Nephron (organoid): ENCODE measurements around the gene ELMOD1.
A peak's percentile ranks its signal among the peaks of the same experiment; 100 is the strongest.

ENCODE experiments used
- H3K27ac Mint-ChIP-seq, 3 experiments: 2 replicates each; pipeline ENCODE4 v1.8.0; 2020; ENCODE audit warnings: mixed read lengths in 3 of 3, mild to moderate bottlenecking in 2 of 3, moderate library complexity in 1 of 3
- H3K27me3 Mint-ChIP-seq: 2 replicates; pipeline ENCODE4 v1.8.0; 2021; ENCODE audit warnings: low read depth, mild to moderate bottlenecking, moderate library complexity, mixed read lengths
- H3K36me3 Mint-ChIP-seq: 2 replicates; pipeline ENCODE4 v1.8.0; 2020; ENCODE audit warnings: low read depth, mixed read lengths
- H3K4me1 Mint-ChIP-seq: 2 replicates; pipeline ENCODE4 v1.8.0; 2020; ENCODE audit warnings: mixed read lengths
- H3K4me3 Mint-ChIP-seq, 3 experiments: 2 replicates each; pipeline ENCODE4 v1.8.0; 2020; ENCODE audit warnings: mild to moderate bottlenecking in 3 of 3, mixed read lengths in 3 of 3, moderate library complexity in 2 of 3
- H3K9me3 Mint-ChIP-seq: 2 replicates; pipeline ENCODE4 v1.8.0; 2020; ENCODE audit warnings: mixed read lengths
- CTCF ChIP-seq, 3 experiments: fragments of 200-600 bp; sonication (generic); IDR thresholded peaks; one replicate each; pipeline ENCODE4 v1.5.0; 2021; ENCODE audit warnings: antibody characterized with exemption in 3 of 3; ENCODE audit not compliant: unreplicated experiment in 3 of 3

The ELMOD1 gene

GRCh38 chr11:107679255-107680024, 88.5 kb downstream of the ELMOD1 start:
- no peak for TF ChIP-seq CTCF (IDR thresholded peaks at IDR 0.05; ENCODE audit: unreplicated experiment in 3 of 3)
- Mint-ChIP-seq H3K36me3 (no peaks in the 10 kb centered on the region), H3K27me3 (peaks cover 13% of the 10 kb centered on the region), H3K4me1 (peaks cover 22% of the 10 kb centered on the region), H3K9me3 (no peaks in the 10 kb centered on the region), H3K27ac (peak overlapping the region in 2 of 3 experiments; percentile 10 to 46), H3K4me3 (no peak overlapping the region)

DNA sequence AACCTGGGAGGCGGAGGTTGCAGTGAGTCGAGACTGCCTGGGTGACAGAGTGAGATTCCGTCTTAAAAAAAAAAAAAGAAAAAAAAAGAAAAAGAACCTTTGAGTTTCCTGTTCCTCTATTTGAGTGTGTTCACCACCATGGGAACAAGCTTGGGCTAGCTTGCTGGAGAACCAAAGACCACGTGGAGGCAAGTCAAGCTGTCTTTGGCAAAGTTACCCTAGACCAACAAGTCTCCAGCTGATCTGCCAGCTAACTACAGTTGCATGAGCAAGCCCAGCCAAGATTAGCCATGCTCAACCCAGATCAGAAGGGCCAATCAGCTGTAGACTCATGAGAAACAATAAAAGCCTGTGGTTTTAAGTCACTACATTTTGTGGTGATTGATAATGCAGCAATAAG, 91.2 kb downstream of the ELMOD1 start:
- Mint-ChIP-seq H3K36me3 (no peaks in the 10 kb centered on the region), H3K4me1 (peaks cover 11% of the 10 kb centered on the region), H3K27me3 (peaks cover 14% of the 10 kb centered on the region), H3K4me3 (no peak overlapping the region), H3K27ac (no peak overlapping the region), H3K9me3 (no peaks in the 10 kb centered on the region)
- TF ChIP-seq CTCF (IDR thresholded peaks at IDR 0.05; ENCODE audit: unreplicated experiment in 3 of 3), result no peak

GRCh38 chr11:107682572-107682971, 91.6 kb downstream of the ELMOD1 start:
- H3K4me3 Mint-ChIP-seq, result no peak overlapping the region
- H3K4me1 Mint-ChIP-seq, result peaks cover 11% of the 10 kb centered on the region
- H3K9me3 Mint-ChIP-seq, result no peaks in the 10 kb centered on the region
- H3K27ac Mint-ChIP-seq, result no peak overlapping the region
- no peak for TF ChIP-seq CTCF (IDR thresholded peaks at IDR 0.05; ENCODE audit: unreplicated experiment in 3 of 3)
- peaks cover 15% of the 10 kb centered on the region for H3K27me3 Mint-ChIP-seq
- H3K36me3 Mint-ChIP-seq, result no peaks in the 10 kb centered on the region

GRCh38 chr11:107683061-107683460, 92.1 kb downstream of the ELMOD1 start:
- Mint-ChIP-seq H3K27me3 (peaks cover 19% of the 10 kb centered on the region), H3K27ac (no peak overlapping the region), H3K4me3 (no peak overlapping the region), H3K9me3 (no peaks in the 10 kb centered on the region), H3K4me1 (peaks cover 8% of the 10 kb centered on the region), H3K36me3 (no peaks in the 10 kb centered on the region)
- no peak for TF ChIP-seq CTCF (IDR thresholded peaks at IDR 0.05; ENCODE audit: unreplicated experiment in 3 of 3)

DNA sequence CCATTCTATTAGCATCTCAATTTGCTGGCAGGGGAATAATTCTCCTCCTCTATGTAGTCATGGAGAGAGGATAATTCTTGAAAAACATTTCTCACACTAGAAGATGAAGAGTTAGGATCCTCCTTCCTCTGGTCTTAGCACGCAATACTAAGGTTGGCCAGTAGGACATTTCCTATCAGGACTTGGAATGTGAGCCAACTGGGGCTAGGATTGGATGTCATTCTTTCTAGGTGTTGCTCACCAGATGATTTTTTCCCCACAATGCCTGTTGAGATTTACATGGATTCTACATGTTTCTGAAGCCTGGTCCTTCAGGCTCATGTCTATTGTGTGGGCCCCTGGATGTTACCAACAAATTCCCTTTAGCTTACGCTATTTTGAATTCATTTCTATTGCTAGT, 92.9 kb downstream of the ELMOD1 start:
- Mint-ChIP-seq H3K9me3 (no peaks in the 10 kb centered on the region), H3K36me3 (no peaks in the 10 kb centered on the region), H3K27me3 (peaks cover 16% of the 10 kb centered on the region), H3K4me1 (peaks cover 4% of the 10 kb centered on the region), H3K27ac (no peak overlapping the region), H3K4me3 (no peak overlapping the region)
- peak; percentile 25 to 32 (median 26) for TF ChIP-seq CTCF (IDR thresholded peaks at IDR 0.05; ENCODE audit: unreplicated experiment in 3 of 3)

GRCh38 chr11:107688322-107688918, 97.5 kb downstream of the ELMOD1 start:
- no peak overlapping the region for H3K27ac Mint-ChIP-seq
- no peak overlapping the region for H3K4me3 Mint-ChIP-seq
- H3K4me1 Mint-ChIP-seq, result peaks cover 25% of the 10 kb centered on the region
- no peaks in the 10 kb centered on the region for H3K36me3 Mint-ChIP-seq
- TF ChIP-seq CTCF (IDR thresholded peaks at IDR 0.05; ENCODE audit: unreplicated experiment in 3 of 3), result no peak
- peaks cover 10% of the 10 kb centered on the region for H3K27me3 Mint-ChIP-seq
- H3K9me3 Mint-ChIP-seq, result peaks cover 9% of the 10 kb centered on the region
